HEK293 (cell line): Measurements from ENCODE around the gene TIAM1.

Experiments used
- ZBTB1 ChIP-seq: fragments of 450-650 bp; formaldehyde crosslinking; IDR thresholded peaks from 2 replicates; pipeline ENCODE4 v1.5.1; 2016; ENCODE audit warnings: missing biosample characterization, missing genetic modification characterization
- ZFHX2 ChIP-seq: fragments of 450-650 bp; formaldehyde crosslinking; conservative IDR thresholded peaks from 2 replicates; pipeline ENCODE4 v1.5.1; 2016; ENCODE audit warnings: missing biosample characterization, missing genetic modification characterization
- TF ChIP-seq, protein P1 (sequence below): fragments of 450-650 bp; formaldehyde crosslinking; IDR thresholded peaks from 2 replicates; pipeline ENCODE4 v1.5.1; 2016; ENCODE audit warnings: missing biosample characterization, missing genetic modification characterization
- TF ChIP-seq, protein P2 (sequence below): fragments of 450-650 bp; IDR thresholded peaks from 2 replicates; pipeline ENCODE4 v1.5.1; 2018; ENCODE audit warnings: missing biosample characterization, missing genetic modification characterization
- TF ChIP-seq, protein P3 (sequence below): fragments of 450-650 bp; formaldehyde crosslinking; IDR thresholded peaks from 2 replicates; pipeline ENCODE4 v1.5.1; 2016; ENCODE audit warnings: missing biosample characterization, missing genetic modification characterization

DNA sequence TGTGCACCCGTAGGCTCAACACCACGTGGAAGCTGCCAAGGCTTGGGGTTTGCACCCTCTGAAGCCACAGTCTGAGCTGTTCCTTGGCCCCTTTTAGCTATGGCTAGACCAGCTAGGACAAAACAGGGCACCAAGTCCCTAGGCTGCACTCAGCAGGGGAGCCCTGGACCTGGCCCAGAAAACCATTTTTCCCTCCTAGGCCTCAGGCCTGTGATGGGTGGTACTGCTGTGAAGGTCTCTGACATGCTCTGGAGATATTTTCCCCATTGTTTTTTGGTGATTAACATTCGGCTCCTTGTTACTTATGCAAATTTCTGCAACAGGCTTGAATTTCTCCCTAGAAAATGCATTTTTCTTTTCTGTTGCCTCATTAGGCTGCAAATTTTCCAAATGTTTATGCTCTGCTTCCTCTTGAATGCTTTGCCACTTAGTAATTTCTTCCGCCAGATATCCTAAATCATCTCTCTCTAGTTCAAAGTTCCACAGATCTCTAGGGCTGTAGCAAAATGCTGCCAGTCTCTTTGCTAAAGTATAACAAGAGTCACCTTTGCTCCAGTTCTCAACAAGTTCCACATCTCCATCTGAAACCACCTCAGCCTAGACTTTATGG is 236.8 kb downstream of the TIAM1 start:
- TF ChIP-seq ZBTB1 (tag by site-specific recombination) (no peak), ZFHX2 (tag by site-specific recombination) (no peak)
- TF ChIP-seq, protein P1, sequence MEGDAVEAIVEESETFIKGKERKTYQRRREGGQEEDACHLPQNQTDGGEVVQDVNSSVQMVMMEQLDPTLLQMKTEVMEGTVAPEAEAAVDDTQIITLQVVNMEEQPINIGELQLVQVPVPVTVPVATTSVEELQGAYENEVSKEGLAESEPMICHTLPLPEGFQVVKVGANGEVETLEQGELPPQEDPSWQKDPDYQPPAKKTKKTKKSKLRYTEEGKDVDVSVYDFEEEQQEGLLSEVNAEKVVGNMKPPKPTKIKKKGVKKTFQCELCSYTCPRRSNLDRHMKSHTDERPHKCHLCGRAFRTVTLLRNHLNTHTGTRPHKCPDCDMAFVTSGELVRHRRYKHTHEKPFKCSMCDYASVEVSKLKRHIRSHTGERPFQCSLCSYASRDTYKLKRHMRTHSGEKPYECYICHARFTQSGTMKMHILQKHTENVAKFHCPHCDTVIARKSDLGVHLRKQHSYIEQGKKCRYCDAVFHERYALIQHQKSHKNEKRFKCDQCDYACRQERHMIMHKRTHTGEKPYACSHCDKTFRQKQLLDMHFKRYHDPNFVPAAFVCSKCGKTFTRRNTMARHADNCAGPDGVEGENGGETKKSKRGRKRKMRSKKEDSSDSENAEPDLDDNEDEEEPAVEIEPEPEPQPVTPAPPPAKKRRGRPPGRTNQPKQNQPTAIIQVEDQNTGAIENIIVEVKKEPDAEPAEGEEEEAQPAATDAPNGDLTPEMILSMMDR (tag by site-specific recombination): no peak
- TF ChIP-seq, protein P2, sequence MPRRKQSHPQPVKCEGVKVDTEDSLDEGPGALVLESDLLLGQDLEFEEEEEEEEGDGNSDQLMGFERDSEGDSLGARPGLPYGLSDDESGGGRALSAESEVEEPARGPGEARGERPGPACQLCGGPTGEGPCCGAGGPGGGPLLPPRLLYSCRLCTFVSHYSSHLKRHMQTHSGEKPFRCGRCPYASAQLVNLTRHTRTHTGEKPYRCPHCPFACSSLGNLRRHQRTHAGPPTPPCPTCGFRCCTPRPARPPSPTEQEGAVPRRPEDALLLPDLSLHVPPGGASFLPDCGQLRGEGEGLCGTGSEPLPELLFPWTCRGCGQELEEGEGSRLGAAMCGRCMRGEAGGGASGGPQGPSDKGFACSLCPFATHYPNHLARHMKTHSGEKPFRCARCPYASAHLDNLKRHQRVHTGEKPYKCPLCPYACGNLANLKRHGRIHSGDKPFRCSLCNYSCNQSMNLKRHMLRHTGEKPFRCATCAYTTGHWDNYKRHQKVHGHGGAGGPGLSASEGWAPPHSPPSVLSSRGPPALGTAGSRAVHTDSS (tag by site-specific recombination): no peak
- TF ChIP-seq, protein P3, sequence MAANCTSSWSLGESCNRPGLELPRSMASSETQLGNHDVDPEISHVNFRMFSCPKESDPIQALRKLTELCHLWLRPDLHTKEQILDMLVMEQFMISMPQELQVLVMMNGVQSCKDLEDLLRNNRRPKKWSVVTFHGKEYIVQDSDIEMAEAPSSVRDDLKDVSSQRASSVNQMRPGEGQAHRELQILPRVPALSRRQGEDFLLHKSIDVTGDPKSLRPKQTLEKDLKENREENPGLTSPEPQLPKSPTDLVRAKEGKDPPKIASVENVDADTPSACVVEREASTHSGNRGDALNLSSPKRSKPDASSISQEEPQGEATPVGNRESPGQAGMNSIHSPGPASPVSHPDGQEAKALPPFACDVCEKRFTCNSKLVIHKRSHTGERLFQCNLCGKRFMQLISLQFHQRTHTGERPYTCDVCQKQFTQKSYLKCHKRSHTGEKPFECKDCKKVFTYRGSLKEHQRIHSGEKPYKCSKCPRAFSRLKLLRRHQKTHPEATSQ: no peak
